ENCODE measurements around the gene RPLP1. TPM values are rescaled to one million over a fixed set of nuclear protein-coding genes. Genes with fewer than 3 reads are reported as not detected.

RPLP1 gene
- polyA plus RNA-seq, 1 of the 3 experiments (the other 2 are of a cell fraction) = 1,792 TPM

DNA sequence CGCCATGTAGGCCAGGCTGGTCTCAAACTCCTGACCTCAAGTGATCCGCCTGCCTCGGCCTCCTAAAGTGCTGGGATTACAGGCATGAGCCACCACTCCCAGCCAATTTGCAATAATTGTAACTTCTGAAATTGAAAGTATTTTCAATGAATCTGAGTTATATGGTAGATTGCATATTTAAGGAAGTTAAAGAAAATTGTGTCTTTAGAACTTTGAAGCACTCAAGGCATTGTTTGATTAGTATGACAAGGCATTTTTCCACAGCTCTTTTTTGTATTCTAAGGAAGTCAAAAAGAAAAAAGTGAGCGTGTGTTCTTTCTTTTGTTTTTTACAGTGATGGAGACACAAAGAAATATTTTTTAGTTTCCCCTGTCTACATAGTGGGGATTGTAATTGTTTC is 15.7 kb upstream of the RPLP1 start:
- WGBS (ENCODE audit: low lambda C conversion rate) = 93% methylated on average over 4 of the region's 4 CpGs
- CTCF ChIA-PET = interaction anchor here (1.2 kb wide), 1 partner anchor 42 kb away, joined by 3 read pairs; no protein-coding TSS in a partner anchor

DNA sequence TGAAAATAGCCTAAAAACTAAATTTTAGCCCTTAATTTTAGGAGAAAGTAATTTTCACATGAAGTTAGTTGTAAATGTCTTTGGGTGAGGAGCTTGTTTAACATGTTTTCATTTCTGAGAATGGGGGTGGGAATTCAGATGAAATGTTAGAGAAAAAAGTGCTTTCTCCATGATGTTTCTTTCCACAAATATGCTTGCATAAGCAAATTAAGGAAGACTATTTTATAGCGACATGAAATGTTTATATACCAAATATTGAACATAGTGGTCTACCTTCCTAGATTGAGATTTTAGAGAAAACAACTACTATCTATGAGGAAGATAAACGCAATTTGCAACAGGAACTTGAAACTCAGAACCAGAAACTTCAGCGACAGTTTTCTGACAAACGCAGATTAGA is 13.0 kb upstream of the RPLP1 start:
- H3K27ac ChIP-seq (ENCODE audit: low read depth in 2 of 2, low read length in 1 of 2) = no peak overlapping the region
- 99% methylated on average over 4 of the region's 4 CpGs for WGBS (ENCODE audit: low lambda C conversion rate)
- no peaks in the 10 kb centered on the region for H3K27me3 ChIP-seq (ENCODE audit: insufficient read depth)
- H3K4me2 ChIP-seq = no peak overlapping the region
- no peak for DNase-seq
- H2AFZ ChIP-seq (ENCODE audit: low read depth) = no peak overlapping the region
- CTCF ChIA-PET = interaction anchor here (1.6 to 2.1 kb wide), 2 partner anchors 12 to 381 kb away, joined by 4 to 6 read pairs; partner anchors contain the start of gene RPLP1
- no peaks in the 10 kb centered on the region for H4K20me1 ChIP-seq (ENCODE audit: insufficient read depth)
- no peaks in the 10 kb centered on the region for H3K9me3 ChIP-seq
- H3K9me2 ChIP-seq = no peaks in the 10 kb centered on the region
- H3K4me1 ChIP-seq (ENCODE audit: control insufficient read depth in 1 of 2, insufficient read depth in 2 of 2, low read depth in 1 of 2, low read length in 1 of 2) = no peaks in the 10 kb centered on the region; a peak in 1 of 4 replicates
- H3K9ac ChIP-seq = no peak overlapping the region
- POLR2A ChIA-PET = no interaction called here
- H3F3A ChIP-seq (replicated peaks; ENCODE audit: insufficient read depth) = peaks cover under 1% of the 10 kb centered on the region
- no peak overlapping the region for H3K4me3 ChIP-seq (ENCODE audit: low read depth in 2 of 2, low read length in 1 of 2)
- H3K79me2 ChIP-seq (ENCODE audit: insufficient read depth) = peaks cover 16% of the 10 kb centered on the region
- peaks cover 43 to 46% of the 10 kb centered on the region in 2 experiments for H3K36me3 ChIP-seq (replicated peaks in 1 of 2; ENCODE audit: control insufficient read depth in 1 of 2, insufficient read depth in 2 of 2, low read length in 1 of 2)
- TF ChIP-seq EP300 (IDR thresholded peaks at IDR 0.05; ENCODE audit: borderline replicate concordance in 1 of 2, low read depth in 1 of 2, low read length in 1 of 2) (no peak), CHD2 (IDR thresholded peaks at IDR 0.05; ENCODE audit: low read length, partially characterized antibody) (no peak), SIN3A (IDR thresholded peaks at IDR 0.05; ENCODE audit: borderline replicate concordance, low read depth, low read length) (no peak), JUND (IDR thresholded peaks at IDR 0.05) (no peak), MEF2A (IDR thresholded peaks at IDR 0.05; ENCODE audit: borderline replicate concordance, low read depth) (no peak), NRF1 (IDR thresholded peaks at IDR 0.05; ENCODE audit: low read depth, low read length) (no peak), TEAD4 (IDR thresholded peaks at IDR 0.05; ENCODE audit: borderline replicate concordance, insufficient read depth) (no peak), RAD21 (IDR thresholded peaks at IDR 0.05; ENCODE audit: low read length) (no peak)
- TF ChIP-seq, protein P1, sequence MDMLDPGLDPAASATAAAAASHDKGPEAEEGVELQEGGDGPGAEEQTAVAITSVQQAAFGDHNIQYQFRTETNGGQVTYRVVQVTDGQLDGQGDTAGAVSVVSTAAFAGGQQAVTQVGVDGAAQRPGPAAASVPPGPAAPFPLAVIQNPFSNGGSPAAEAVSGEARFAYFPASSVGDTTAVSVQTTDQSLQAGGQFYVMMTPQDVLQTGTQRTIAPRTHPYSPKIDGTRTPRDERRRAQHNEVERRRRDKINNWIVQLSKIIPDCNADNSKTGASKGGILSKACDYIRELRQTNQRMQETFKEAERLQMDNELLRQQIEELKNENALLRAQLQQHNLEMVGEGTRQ (IDR thresholded peaks at IDR 0.05; ENCODE audit: borderline replicate concordance, low read depth, low read length) = no peak
- TF ChIP-seq, protein P2, sequence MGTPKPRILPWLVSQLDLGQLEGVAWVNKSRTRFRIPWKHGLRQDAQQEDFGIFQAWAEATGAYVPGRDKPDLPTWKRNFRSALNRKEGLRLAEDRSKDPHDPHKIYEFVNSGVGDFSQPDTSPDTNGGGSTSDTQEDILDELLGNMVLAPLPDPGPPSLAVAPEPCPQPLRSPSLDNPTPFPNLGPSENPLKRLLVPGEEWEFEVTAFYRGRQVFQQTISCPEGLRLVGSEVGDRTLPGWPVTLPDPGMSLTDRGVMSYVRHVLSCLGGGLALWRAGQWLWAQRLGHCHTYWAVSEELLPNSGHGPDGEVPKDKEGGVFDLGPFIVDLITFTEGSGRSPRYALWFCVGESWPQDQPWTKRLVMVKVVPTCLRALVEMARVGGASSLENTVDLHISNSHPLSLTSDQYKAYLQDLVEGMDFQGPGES (IDR thresholded peaks at IDR 0.05; ENCODE audit: low read depth, low read length) = no peak
- TF ChIP-seq, protein P3, sequence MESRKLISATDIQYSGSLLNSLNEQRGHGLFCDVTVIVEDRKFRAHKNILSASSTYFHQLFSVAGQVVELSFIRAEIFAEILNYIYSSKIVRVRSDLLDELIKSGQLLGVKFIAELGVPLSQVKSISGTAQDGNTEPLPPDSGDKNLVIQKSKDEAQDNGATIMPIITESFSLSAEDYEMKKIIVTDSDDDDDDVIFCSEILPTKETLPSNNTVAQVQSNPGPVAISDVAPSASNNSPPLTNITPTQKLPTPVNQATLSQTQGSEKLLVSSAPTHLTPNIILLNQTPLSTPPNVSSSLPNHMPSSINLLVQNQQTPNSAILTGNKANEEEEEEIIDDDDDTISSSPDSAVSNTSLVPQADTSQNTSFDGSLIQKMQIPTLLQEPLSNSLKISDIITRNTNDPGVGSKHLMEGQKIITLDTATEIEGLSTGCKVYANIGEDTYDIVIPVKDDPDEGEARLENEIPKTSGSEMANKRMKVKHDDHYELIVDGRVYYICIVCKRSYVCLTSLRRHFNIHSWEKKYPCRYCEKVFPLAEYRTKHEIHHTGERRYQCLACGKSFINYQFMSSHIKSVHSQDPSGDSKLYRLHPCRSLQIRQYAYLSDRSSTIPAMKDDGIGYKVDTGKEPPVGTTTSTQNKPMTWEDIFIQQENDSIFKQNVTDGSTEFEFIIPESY (IDR thresholded peaks at IDR 0.05; ENCODE audit: borderline replicate concordance, low read depth) = no peak
- TF ChIP-seq, protein P4, sequence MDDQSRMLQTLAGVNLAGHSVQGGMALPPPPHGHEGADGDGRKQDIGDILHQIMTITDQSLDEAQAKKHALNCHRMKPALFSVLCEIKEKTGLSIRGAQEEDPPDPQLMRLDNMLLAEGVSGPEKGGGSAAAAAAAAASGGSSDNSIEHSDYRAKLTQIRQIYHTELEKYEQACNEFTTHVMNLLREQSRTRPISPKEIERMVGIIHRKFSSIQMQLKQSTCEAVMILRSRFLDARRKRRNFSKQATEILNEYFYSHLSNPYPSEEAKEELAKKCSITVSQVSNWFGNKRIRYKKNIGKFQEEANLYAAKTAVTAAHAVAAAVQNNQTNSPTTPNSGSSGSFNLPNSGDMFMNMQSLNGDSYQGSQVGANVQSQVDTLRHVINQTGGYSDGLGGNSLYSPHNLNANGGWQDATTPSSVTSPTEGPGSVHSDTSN (IDR thresholded peaks at IDR 0.05) = no peak

More for the DNA sequence above, 15.7 kb upstream of the RPLP1 start:
- Histone ChIP-seq H3K9ac (no peak overlapping the region), H3K4me2 (no peak overlapping the region), H3K36me3 (replicated peaks in 1 of 2; ENCODE audit: control insufficient read depth in 1 of 2, insufficient read depth in 2 of 2, low read length in 1 of 2) (peaks cover 44 to 52% of the 10 kb centered on the region in 2 experiments), H3K27me3 (ENCODE audit: insufficient read depth) (no peaks in the 10 kb centered on the region), H3K27ac (ENCODE audit: low read depth in 2 of 2, low read length in 1 of 2) (no peak overlapping the region), H3K4me1 (ENCODE audit: control insufficient read depth in 1 of 2, insufficient read depth in 2 of 2, low read depth in 1 of 2, low read length in 1 of 2) (no peaks in the 10 kb centered on the region), H2AFZ (ENCODE audit: low read depth) (no peak overlapping the region), H3K4me3 (ENCODE audit: low read depth in 2 of 2, low read length in 1 of 2) (no peak overlapping the region), H3F3A (replicated peaks; ENCODE audit: insufficient read depth) (no peaks in the 10 kb centered on the region), H3K9me2 (no peaks in the 10 kb centered on the region), H3K9me3 (no peaks in the 10 kb centered on the region), H3K79me2 (ENCODE audit: insufficient read depth) (peaks cover 23% of the 10 kb centered on the region), H4K20me1 (ENCODE audit: insufficient read depth) (no peaks in the 10 kb centered on the region)
- DNase-seq = no peak
- TF ChIP-seq YY1 (IDR thresholded peaks at IDR 0.05; ENCODE audit: low read depth) (no peak), TCF12 (IDR thresholded peaks at IDR 0.05) (no peak), CHD2 (IDR thresholded peaks at IDR 0.05; ENCODE audit: low read length, partially characterized antibody) (no peak), EZH2phosphoT487 (IDR thresholded peaks at IDR 0.05; ENCODE audit: borderline replicate concordance, low read depth) (no peak), FOXJ3 (CRISPR knock-in tag; IDR thresholded peaks at IDR 0.05) (no peak), ELF1 (IDR thresholded peaks at IDR 0.05) (no peak), RFX5 (IDR thresholded peaks at IDR 0.05; ENCODE audit: low read length) (no peak), NRF1 (IDR thresholded peaks at IDR 0.05; ENCODE audit: low read depth, low read length) (no peak), RXRA (IDR thresholded peaks at IDR 0.05; ENCODE audit: borderline replicate concordance, low read depth) (no peak), MXI1 (IDR thresholded peaks at IDR 0.05; ENCODE audit: low read depth, low read length) (no peak), TAF1 (IDR thresholded peaks at IDR 0.05; ENCODE audit: borderline replicate concordance, low read depth, low read length) (no peak), TEAD4 (IDR thresholded peaks at IDR 0.05; ENCODE audit: borderline replicate concordance, insufficient read depth) (no peak), RAD21 (IDR thresholded peaks at IDR 0.05; ENCODE audit: low read length) (no peak)
- TF ChIP-seq, protein P5, sequence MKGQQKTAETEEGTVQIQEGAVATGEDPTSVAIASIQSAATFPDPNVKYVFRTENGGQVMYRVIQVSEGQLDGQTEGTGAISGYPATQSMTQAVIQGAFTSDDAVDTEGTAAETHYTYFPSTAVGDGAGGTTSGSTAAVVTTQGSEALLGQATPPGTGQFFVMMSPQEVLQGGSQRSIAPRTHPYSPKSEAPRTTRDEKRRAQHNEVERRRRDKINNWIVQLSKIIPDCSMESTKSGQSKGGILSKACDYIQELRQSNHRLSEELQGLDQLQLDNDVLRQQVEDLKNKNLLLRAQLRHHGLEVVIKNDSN (IDR thresholded peaks at IDR 0.05; ENCODE audit: borderline replicate concordance, low read depth) = no peak
- TF ChIP-seq, protein P2 (IDR thresholded peaks at IDR 0.05; ENCODE audit: low read depth, low read length) = no peak
- POLR2A ChIA-PET = no interaction called here
